ENCODE data around the gene SH3GLB2.

SH3GLB2 gene

GRCh38 chr9:129010267-129010975 is 17.7 kb downstream of the SH3GLB2 start:
- H3K9ac ChIP-seq (ENCODE audit: low read length): no peak overlapping the region
- H2AFZ ChIP-seq (ENCODE audit: low read length): no peak overlapping the region
- H3K9me3 ChIP-seq (ENCODE audit: low read length): no peaks in the 10 kb centered on the region
- H3K4me2 ChIP-seq (ENCODE audit: low read length): no peak overlapping the region
- no peak overlapping the region for H3K27ac ChIP-seq (ENCODE audit: low read depth, low read length, poor library complexity, severe bottlenecking)
- TF ChIP-seq, protein P1, sequence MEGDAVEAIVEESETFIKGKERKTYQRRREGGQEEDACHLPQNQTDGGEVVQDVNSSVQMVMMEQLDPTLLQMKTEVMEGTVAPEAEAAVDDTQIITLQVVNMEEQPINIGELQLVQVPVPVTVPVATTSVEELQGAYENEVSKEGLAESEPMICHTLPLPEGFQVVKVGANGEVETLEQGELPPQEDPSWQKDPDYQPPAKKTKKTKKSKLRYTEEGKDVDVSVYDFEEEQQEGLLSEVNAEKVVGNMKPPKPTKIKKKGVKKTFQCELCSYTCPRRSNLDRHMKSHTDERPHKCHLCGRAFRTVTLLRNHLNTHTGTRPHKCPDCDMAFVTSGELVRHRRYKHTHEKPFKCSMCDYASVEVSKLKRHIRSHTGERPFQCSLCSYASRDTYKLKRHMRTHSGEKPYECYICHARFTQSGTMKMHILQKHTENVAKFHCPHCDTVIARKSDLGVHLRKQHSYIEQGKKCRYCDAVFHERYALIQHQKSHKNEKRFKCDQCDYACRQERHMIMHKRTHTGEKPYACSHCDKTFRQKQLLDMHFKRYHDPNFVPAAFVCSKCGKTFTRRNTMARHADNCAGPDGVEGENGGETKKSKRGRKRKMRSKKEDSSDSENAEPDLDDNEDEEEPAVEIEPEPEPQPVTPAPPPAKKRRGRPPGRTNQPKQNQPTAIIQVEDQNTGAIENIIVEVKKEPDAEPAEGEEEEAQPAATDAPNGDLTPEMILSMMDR (IDR thresholded peaks at IDR 0.05; ENCODE audit: low read length): no peak
- TF ChIP-seq EZH2 (IDR thresholded peaks at IDR 0.05; ENCODE audit: borderline replicate concordance, low read length): no peak
- no peaks in the 10 kb centered on the region for H3F3A ChIP-seq (ENCODE audit: insufficient read depth, low read length)
- no peaks in the 10 kb centered on the region for H3K9me2 ChIP-seq (ENCODE audit: low read depth, low read length)
- H3K36me3 ChIP-seq (ENCODE audit: insufficient read depth, low read length): peaks cover 82% of the 10 kb centered on the region
- no peaks in the 10 kb centered on the region for H3K27me3 ChIP-seq (ENCODE audit: insufficient read depth, low read length)
- no peaks in the 10 kb centered on the region for H3K79me2 ChIP-seq (ENCODE audit: insufficient read depth, low read length)
- no peaks in the 10 kb centered on the region for H4K20me1 ChIP-seq (ENCODE audit: insufficient read depth, low read length)
- no peak overlapping the region for H3K4me3 ChIP-seq (ENCODE audit: low read depth, low read length, poor library complexity, severe bottlenecking)
- H3K4me1 ChIP-seq (ENCODE audit: insufficient read depth, low read length, severe bottlenecking): no peaks in the 10 kb centered on the region

GRCh38 chr9:129009584-129010141 is 18.5 kb downstream of the SH3GLB2 start:
- Histone ChIP-seq H3K79me2 (ENCODE audit: insufficient read depth, low read length) (no peaks in the 10 kb centered on the region), H3K4me3 (ENCODE audit: low read depth, low read length, poor library complexity, severe bottlenecking) (no peak overlapping the region), H3K4me1 (ENCODE audit: insufficient read depth, low read length, severe bottlenecking) (no peaks in the 10 kb centered on the region), H3F3A (ENCODE audit: insufficient read depth, low read length) (no peaks in the 10 kb centered on the region), H3K9ac (ENCODE audit: low read length) (no peak overlapping the region), H2AFZ (ENCODE audit: low read length) (no peak overlapping the region), H4K20me1 (ENCODE audit: insufficient read depth, low read length) (no peaks in the 10 kb centered on the region), H3K9me3 (ENCODE audit: low read length) (no peaks in the 10 kb centered on the region), H3K4me2 (ENCODE audit: low read length) (no peak overlapping the region), H3K27me3 (ENCODE audit: insufficient read depth, low read length) (no peaks in the 10 kb centered on the region), H3K27ac (ENCODE audit: low read depth, low read length, poor library complexity, severe bottlenecking) (no peak overlapping the region), H3K36me3 (ENCODE audit: insufficient read depth, low read length) (peaks cover 82% of the 10 kb centered on the region), H3K9me2 (ENCODE audit: low read depth, low read length) (no peaks in the 10 kb centered on the region)
- TF ChIP-seq EZH2 (IDR thresholded peaks at IDR 0.05; ENCODE audit: borderline replicate concordance, low read length): no peak
- TF ChIP-seq, protein P1 (IDR thresholded peaks at IDR 0.05; ENCODE audit: low read length): no peak

DNA sequence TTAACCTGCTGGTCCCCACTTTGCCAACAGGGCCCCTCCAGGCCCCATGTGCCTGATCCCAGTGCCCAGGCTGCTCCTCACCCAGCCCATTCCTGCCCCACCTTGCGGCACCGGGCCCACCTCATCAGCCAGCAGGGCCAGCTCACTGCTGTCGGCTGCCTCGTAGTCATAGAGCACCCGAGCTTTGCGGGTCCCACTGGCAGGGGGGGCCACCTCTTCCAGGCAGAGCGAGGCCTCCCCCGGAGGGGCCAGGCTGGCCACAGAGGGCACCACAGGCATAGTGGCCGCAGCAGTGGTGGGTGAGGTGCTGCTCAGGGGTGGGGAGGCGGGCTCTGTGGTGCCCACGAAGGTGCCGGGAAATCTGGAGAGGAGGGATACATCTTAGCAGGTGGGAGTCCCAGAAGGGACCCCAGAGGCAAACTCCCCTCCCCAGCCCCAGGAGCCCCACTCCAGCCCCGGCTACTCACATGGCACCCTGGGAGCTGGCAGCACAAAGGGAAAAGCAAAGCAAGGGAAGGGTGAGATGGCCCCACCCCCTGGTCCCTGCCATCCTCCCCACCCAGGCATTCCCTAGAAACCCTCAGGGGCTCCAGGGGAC is 19.0 kb downstream of the SH3GLB2 start:
- Histone ChIP-seq H4K20me1 (ENCODE audit: insufficient read depth, low read length) (no peaks in the 10 kb centered on the region), H3K27ac (ENCODE audit: low read depth, low read length, poor library complexity, severe bottlenecking) (no peak overlapping the region), H2AFZ (ENCODE audit: low read length) (no peak overlapping the region), H3K4me3 (ENCODE audit: low read depth, low read length, poor library complexity, severe bottlenecking) (no peak overlapping the region), H3K9me3 (ENCODE audit: low read length) (no peaks in the 10 kb centered on the region), H3K4me1 (ENCODE audit: insufficient read depth, low read length, severe bottlenecking) (no peaks in the 10 kb centered on the region), H3K4me2 (ENCODE audit: low read length) (no peak overlapping the region), H3F3A (ENCODE audit: insufficient read depth, low read length) (no peaks in the 10 kb centered on the region), H3K9ac (ENCODE audit: low read length) (no peak overlapping the region), H3K79me2 (ENCODE audit: insufficient read depth, low read length) (no peaks in the 10 kb centered on the region), H3K36me3 (ENCODE audit: insufficient read depth, low read length) (peaks cover 79% of the 10 kb centered on the region), H3K27me3 (ENCODE audit: insufficient read depth, low read length) (no peaks in the 10 kb centered on the region), H3K9me2 (ENCODE audit: low read depth, low read length) (no peaks in the 10 kb centered on the region)
- TF ChIP-seq, protein P1 (IDR thresholded peaks at IDR 0.05; ENCODE audit: low read length): no peak
- no peak for TF ChIP-seq EZH2 (IDR thresholded peaks at IDR 0.05; ENCODE audit: borderline replicate concordance, low read length)

All from OCI-LY1 (cell line).